Gastroesophageal sphincter (tissue), 4 donors: ENCODE results near the gene TAF11L3. TPM values are rescaled to one million over a fixed set of nuclear protein-coding genes. Genes with fewer than 3 reads are reported as not detected.
"Not testable (repeated sequence)": the region's sequence is repeated elsewhere in the genome, so short reads cannot be mapped to it uniquely, and the experiment has no call there.

Source experiments
- ATAC-seq: fragments of 150-250 bp; one replicate; pipeline ENCODE4 v1.9.1; 2016; ENCODE audit warnings: mild to moderate bottlenecking, moderate library complexity
- H3K27ac ChIP-seq, 4 donors: fragments of 200-600 bp; sonication (generic) in 3 of 4; 1 replicate in 3 of 4; 2 replicates in 1 of 4; pipeline ENCODE4 v1.5.1; 2016 to 2019
- H3K27me3 ChIP-seq: fragments of 200-600 bp; sonication (generic); one replicate; pipeline ENCODE4 v1.5.1; 2019
- H3K36me3 ChIP-seq, 2 donors: fragments of 200-600 bp; sonication (generic); one replicate each; pipeline ENCODE4 v1.5.1; 2019; ENCODE audit warnings: control low read depth in 1 of 2
- H3K4me1 ChIP-seq, 3 donors: fragments of 200-600 bp; sonication (generic); 1 replicate in 2 of 3; 2 replicates in 1 of 3; pipeline ENCODE4 v1.5.1; 2016 to 2019; ENCODE audit warnings: control low read depth in 2 of 3
- H3K4me3 ChIP-seq, 2 donors: fragments of 200-600 bp; sonication (generic); one replicate each; pipeline ENCODE4 v1.5.1; 2019; ENCODE audit warnings: mild to moderate bottlenecking in 1 of 2, moderate library complexity in 1 of 2
- H3K9me3 ChIP-seq, 3 donors: fragments of 200-600 bp; sonication (generic); one replicate each; pipeline ENCODE4 v1.5.1; 2017 to 2019; ENCODE audit warnings: control low read depth in 2 of 3
- EP300 ChIP-seq: sonication (generic); formaldehyde crosslinking; IDR thresholded peaks from one replicate; pipeline ENCODE4 v1.6.1; 2017; ENCODE audit warnings: antibody characterized with exemption, mild to moderate bottlenecking
- POLR2A ChIP-seq, 2 donors: fragments of 450-650 bp; IDR thresholded peaks; one replicate each; pipeline ENCODE4 v1.6.1; 2017; ENCODE audit warnings: antibody characterized with exemption in 2 of 2, mild to moderate bottlenecking in 2 of 2, moderate library complexity in 1 of 2
- POLR2AphosphoS5 ChIP-seq: sonication (generic); formaldehyde crosslinking; IDR thresholded peaks from one replicate; pipeline ENCODE4 v1.6.1; 2017; ENCODE audit warnings: antibody characterized with exemption
- WGBS, 2 donors: methylation state at CpG; one replicate each; pipeline ENCODE4 v1.1.5; 2018; ENCODE audit warnings: low coverage in 1 of 2; 5-methylcytosine and 5-hydroxymethylcytosine counted together
- small RNA-seq, 4 donors: library from RNA; depleted of rRNA; stranded (forward); fragments of <200 nt; gene quantifications; one replicate each; pipeline ENCODE3, GENCODE V24; 2016
- total RNA-seq, 4 donors: library from RNA; depleted of rRNA; stranded (reverse); fragments of >200 nt; gene quantifications; one replicate each; pipeline ENCODE4 v1.1.0, GENCODE V29; 2016
- TF ChIP-seq, protein P1 (sequence below), 4 experiments: fragments of 200-600 bp in 2 of 4; fragments of 450-650 bp in 2 of 4; sonication (generic) in 1 of 4; IDR thresholded peaks; one replicate each; pipeline ENCODE4 v1.5.1; 2017 to 2019; ENCODE audit warnings: antibody characterized with exemption in 4 of 4, mild to moderate bottlenecking in 2 of 4, moderate library complexity in 2 of 4

The TAF11L3 gene
- total RNA-seq, 4 donors from 2014 or later, result not detected

DNA sequence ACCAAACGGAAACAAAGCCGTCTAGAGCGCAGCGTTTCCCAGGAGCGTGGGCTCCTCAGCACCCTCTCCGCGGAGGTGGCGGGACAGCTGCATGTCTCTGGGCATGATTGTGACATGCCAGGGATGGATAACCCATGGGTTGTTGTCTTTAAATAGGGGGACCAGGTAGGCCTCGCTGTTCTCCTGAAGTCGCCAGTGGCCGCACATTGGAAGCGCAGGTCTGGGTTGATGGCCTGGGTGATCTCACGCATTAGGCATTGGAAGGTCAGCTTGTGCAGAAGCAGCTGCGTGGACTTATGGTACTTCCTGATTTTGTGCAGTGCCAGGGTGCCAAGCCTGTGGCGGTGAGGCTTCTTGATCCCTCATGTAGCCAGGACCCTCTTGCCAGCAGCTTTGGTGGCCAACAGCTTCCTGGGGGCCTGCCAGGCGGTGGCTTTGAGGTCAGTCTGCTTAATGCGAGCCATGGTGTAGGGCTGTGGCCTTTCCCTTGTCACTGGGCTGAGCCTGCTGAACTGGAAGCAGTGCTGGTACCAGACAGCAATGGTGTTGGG lies 6.3 kb upstream of the TAF11L3 start:
- Histone ChIP-seq H3K27me3 (no peaks in the 10 kb centered on the region), H3K36me3 (no peaks in the 10 kb centered on the region), H3K4me1 (no peaks in the 10 kb centered on the region), H3K4me3 (no peak overlapping the region), H3K9me3 (no peaks in the 10 kb centered on the region), H3K27ac (no peak overlapping the region)
- WGBS, 2 donors, result 84 to 91% methylated on average over 4 to 9 of the region's 17 CpGs
- TF ChIP-seq POLR2A (IDR thresholded peaks at IDR 0.05), result no peak
- TF ChIP-seq POLR2AphosphoS5, result no peak
- TF ChIP-seq EP300, result no peak
- TF ChIP-seq, protein P1, sequence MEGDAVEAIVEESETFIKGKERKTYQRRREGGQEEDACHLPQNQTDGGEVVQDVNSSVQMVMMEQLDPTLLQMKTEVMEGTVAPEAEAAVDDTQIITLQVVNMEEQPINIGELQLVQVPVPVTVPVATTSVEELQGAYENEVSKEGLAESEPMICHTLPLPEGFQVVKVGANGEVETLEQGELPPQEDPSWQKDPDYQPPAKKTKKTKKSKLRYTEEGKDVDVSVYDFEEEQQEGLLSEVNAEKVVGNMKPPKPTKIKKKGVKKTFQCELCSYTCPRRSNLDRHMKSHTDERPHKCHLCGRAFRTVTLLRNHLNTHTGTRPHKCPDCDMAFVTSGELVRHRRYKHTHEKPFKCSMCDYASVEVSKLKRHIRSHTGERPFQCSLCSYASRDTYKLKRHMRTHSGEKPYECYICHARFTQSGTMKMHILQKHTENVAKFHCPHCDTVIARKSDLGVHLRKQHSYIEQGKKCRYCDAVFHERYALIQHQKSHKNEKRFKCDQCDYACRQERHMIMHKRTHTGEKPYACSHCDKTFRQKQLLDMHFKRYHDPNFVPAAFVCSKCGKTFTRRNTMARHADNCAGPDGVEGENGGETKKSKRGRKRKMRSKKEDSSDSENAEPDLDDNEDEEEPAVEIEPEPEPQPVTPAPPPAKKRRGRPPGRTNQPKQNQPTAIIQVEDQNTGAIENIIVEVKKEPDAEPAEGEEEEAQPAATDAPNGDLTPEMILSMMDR (IDR thresholded peaks at IDR 0.05), result no peak
- ATAC-seq, result no peak

DNA sequence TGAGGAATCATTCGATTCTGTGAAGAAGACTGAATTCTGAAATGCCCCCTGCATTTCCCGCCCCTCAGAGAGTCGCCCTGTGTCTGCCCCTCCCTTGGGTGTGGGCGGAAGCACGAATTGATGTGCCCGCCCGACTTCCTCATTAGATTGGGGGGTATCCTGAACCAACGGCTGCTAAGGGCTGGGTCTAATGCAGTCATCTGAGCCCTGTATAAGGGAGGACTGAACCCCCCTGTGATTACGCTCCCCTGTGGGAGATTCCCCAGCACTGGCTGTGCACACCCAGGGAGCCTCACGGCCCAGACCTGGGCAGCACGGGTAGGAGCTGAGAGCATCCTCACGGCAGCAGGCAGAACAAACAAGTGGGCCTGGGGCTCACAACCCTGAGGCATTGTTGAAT lies 641 bp upstream of the TAF11L3 start:
- not testable (repeated sequence) for H3K4me3 ChIP-seq, H3K27me3 ChIP-seq, H3K36me3 ChIP-seq, H3K27ac ChIP-seq, H3K9me3 ChIP-seq, H3K4me1 ChIP-seq, ATAC-seq
- 60 to 92% methylated on average over 2 to 4 of the region's 12 CpGs for WGBS, 2 donors

DNA sequence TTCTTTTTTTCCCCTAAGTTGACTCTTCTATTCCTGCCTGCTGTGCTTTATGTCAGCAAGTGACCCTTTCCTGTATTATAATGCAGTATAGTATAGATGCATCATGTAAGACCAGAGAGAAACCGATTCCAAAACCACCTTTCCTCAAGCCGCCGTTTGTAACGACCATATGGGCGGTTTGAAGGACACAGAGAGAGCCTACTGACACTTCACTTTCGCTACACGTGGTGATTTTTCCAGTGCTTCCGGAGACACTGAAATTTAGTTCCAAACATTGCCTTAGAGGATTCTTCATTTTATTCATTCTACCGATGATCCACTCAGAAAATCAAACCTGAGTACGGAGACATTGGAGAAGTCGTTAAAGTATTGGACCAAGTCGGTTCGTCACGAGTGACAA lies 1.3 kb downstream of the TAF11L3 start:
- H3K4me3 ChIP-seq, H3K4me1 ChIP-seq, ATAC-seq, H3K9me3 ChIP-seq, H3K27me3 ChIP-seq, H3K27ac ChIP-seq, H3K36me3 ChIP-seq: not testable (repeated sequence)
- 94% methylated on average over 8 to 9 of the region's 14 CpGs for WGBS, 2 donors

DNA sequence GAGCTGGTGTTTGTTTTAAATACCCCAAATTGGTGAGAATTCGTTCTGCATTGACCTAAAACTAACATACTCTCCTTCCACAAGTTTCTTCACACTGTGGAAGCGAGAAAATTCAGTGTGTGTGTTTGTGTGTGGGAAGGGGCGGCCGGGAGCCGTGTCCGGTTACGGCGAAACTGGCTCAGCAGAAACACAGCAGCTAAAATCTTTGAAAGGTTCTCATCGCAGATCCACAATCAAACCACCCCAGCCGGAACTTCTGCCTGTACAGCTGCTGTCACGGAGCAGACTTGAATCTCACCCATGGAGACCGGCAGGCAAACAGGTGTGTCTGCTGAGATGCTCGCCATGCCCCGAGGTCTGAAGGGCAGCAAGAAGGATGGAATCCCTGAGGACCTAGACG lies 3.3 kb downstream of the TAF11L3 start, which contains the start of gene TAF11L4:
Gene TAF11L4, plus strand, starts transcription at position 301 of the 400 bp plus-strand sequence.
- H3K4me3 ChIP-seq, H3K36me3 ChIP-seq, ATAC-seq, H3K9me3 ChIP-seq, H3K27ac ChIP-seq, H3K4me1 ChIP-seq, H3K27me3 ChIP-seq: not testable (repeated sequence)
- WGBS, 2 donors, result no CpG with 5 or more reads among the region's 15 CpGs

DNA sequence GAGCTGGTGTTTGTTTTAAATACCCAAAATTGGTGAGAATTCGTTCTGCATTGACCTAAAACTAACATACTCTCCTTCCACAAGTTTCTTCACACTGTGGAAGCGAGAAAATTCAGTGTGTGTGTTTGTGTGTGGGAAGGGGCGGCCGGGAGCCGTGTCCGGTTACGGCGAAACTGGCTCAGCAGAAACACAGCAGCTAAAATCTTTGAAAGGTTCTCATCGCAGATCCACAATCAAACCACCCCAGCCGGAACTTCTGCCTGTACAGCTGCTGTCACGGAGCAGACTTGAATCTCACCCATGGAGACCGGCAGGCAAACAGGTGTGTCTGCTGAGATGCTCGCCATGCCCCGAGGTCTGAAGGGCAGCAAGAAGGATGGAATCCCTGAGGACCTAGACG lies 6.8 kb downstream of the TAF11L3 start, which contains the start of gene TAF11L5:
Gene TAF11L5, plus strand, starts transcription at position 301 of the 400 bp plus-strand sequence.
- not testable (repeated sequence) for H3K4me3 ChIP-seq, ATAC-seq, H3K36me3 ChIP-seq, H3K27me3 ChIP-seq, H3K4me1 ChIP-seq, H3K27ac ChIP-seq
- H3K9me3 ChIP-seq, result peaks cover 0 to 10% (median 0%) of the 10 kb centered on the region in 3 donors
- no CpG with 5 or more reads among the region's 15 CpGs for WGBS, 2 donors

DNA sequence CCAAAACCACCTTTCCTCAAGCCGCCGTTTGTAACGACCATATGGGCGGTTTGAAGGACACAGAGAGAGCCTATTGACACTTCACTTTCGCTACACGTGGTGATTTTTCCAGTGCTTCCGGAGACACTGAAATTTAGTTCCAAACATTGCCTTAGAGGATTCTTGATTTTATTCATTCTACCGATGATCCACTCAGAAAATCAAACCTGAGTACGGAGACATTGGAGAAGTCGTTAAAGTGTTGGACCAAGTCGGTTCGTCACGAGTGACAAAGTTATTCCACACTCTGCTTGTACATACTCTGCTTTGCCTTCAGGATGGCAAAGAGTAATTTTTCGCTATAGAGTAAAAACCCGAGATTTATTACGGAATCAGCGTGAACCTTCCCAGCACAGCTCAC lies 8.3 kb downstream of the TAF11L3 start:
- peaks cover 0 to 10% (median 0%) of the 10 kb centered on the region in 3 donors for H3K9me3 ChIP-seq
- H3K27ac ChIP-seq, H3K4me1 ChIP-seq, ATAC-seq, H3K27me3 ChIP-seq, H3K4me3 ChIP-seq, H3K36me3 ChIP-seq: not testable (repeated sequence)
- 90% methylated on average over 11 of the region's 17 CpGs for WGBS, 2 donors

DNA sequence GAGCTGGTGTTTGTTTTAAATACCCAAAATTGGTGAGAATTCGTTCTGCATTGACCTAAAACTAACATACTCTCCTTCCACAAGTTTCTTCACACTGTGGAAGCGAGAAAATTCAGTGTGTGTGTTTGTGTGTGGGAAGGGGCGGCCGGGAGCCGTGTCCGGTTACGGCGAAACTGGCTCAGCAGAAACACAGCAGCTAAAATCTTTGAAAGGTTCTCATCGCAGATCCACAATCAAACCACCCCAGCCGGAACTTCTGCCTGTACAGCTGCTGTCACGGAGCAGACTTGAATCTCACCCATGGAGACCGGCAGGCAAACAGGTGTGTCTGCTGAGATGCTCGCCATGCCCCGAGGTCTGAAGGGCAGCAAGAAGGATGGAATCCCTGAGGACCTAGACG lies 10.2 kb downstream of the TAF11L3 start, which contains the start of gene TAF11L6:
Gene TAF11L6, plus strand, starts transcription at position 301 of the 400 bp plus-strand sequence.
- not testable (repeated sequence) for H3K27me3 ChIP-seq, H3K4me3 ChIP-seq, H3K36me3 ChIP-seq, ATAC-seq, H3K4me1 ChIP-seq, H3K27ac ChIP-seq
- peaks cover 0 to 10% (median 0%) of the 10 kb centered on the region in 3 donors for H3K9me3 ChIP-seq
- WGBS, 2 donors, result no CpG with 5 or more reads among the region's 15 CpGs

Small RNA genes lying within 50 kb of the gene (small RNA-seq; reads per million reads assigned to genes)
- gene AC106774.3, result 0 reads per million in 4 donors

Other genes with a start within 250 kb of the TAF11L3 start
- not detected for gene TAF11L2, start 20.1 kb upstream of the TAF11L3 start, total RNA-seq
- gene TAF11L4, start 3.4 kb downstream of the TAF11L3 start, total RNA-seq, result not detected
- not detected for gene TAF11L5, start 6.9 kb downstream of the TAF11L3 start, total RNA-seq
- not detected for gene TAF11L6, start 10.3 kb downstream of the TAF11L3 start, total RNA-seq
- not detected for gene TAF11L7, start 67.4 kb downstream of the TAF11L3 start, total RNA-seq
- not detected for gene TAF11L8, start 72.6 kb downstream of the TAF11L3 start, total RNA-seq
- not detected for gene TAF11L9, start 76.0 kb downstream of the TAF11L3 start, total RNA-seq
- gene TAF11L10, start 79.5 kb downstream of the TAF11L3 start, total RNA-seq, result not detected
- gene TAF11L11, start 85.8 kb downstream of the TAF11L3 start, total RNA-seq, result not detected
- not detected for gene TAF11L12, start 92.0 kb downstream of the TAF11L3 start, total RNA-seq
- gene TAF11L13, start 113.7 kb downstream of the TAF11L3 start, total RNA-seq, result not detected
- gene TAF11L14, start 116.1 kb downstream of the TAF11L3 start, total RNA-seq, result not detected